Measurements from ENCODE around the gene TAS2R20. TPM values are rescaled to one million over a fixed set of nuclear protein-coding genes. Genes with fewer than 3 reads are reported as not detected.

TAS2R20 gene
- total and polyA plus RNA-seq, 10 of the 15 experiments (the other 5 are each of a cell fraction or from before 2014, with no cell fraction given) = 0.07 to 3.9 (median 0.65) TPM

- DNase-seq (ENCODE audit: low read depth, low spot score) (no peak), ATAC-seq (no peak), FAIRE-seq (no peak)
- intact Hi-C loops (cut with micrococcal nuclease; ENCODE audit: unreplicated experiment) = no loop called here
- SMC1A ChIA-PET (ENCODE audit: uncharacterized antibody, unreplicated experiment) = interaction anchor here (0.9 to 1.3 kb wide), 3 partner anchors 15 to 164 kb away, joined by 3 read pairs; no protein-coding TSS in a partner anchor
- BruUV-seq (replicated peaks) = no TSS peak
- H3K4me2 ChIP-seq (ENCODE audit: control insufficient read depth, insufficient read depth) = no peak overlapping the region
- no peaks in the 10 kb centered on the region for H3K36me3 ChIP-seq (ENCODE audit: control insufficient read depth in 2 of 2, insufficient read depth in 2 of 2, low read length in 1 of 2)
- no peaks in the 10 kb centered on the region for H3K4me1 ChIP-seq (ENCODE audit: control insufficient read depth, insufficient read depth, low read length)
- H2AFZ ChIP-seq (ENCODE audit: control insufficient read depth, low read depth, low read length) = no peak overlapping the region
- 100% methylated on average over 1 of the region's 1 CpG for WGBS (ENCODE audit: insufficient coverage, insufficient replicate concordance, low lambda C conversion rate, missing lambda C conversion rate)
- RAD21 ChIA-PET (ENCODE audit: unreplicated experiment) = no interaction called here
- POLR2A ChIA-PET = no interaction called here
- no peak for TF ChIP-seq SMC3 (IDR thresholded peaks at IDR 0.05; ENCODE audit: borderline replicate concordance, low read length)
- no peak for TF ChIP-seq CBX3 (IDR thresholded peaks at IDR 0.05; ENCODE audit: borderline replicate concordance, low read depth)
- no peak for TF ChIP-seq MTA3 (IDR thresholded peaks at IDR 0.05; ENCODE audit: borderline replicate concordance, low read length)
- no peak for TF ChIP-seq PML (IDR thresholded peaks at IDR 0.05; ENCODE audit: low read length)
- no peak for TF ChIP-seq TCF12 (IDR thresholded peaks at IDR 0.05; ENCODE audit: low read depth, low read length)
- no peak for TF ChIP-seq GABPA (IDR thresholded peaks at IDR 0.05; ENCODE audit: low read depth)
- TF ChIP-seq ZNF622 (IDR thresholded peaks at IDR 0.05) = no peak
- TF ChIP-seq NR2C1 (IDR thresholded peaks at IDR 0.05) = no peak
- TF ChIP-seq BACH1 (IDR thresholded peaks at IDR 0.05; ENCODE audit: borderline replicate concordance) = no peak
- no peak for TF ChIP-seq EED (IDR thresholded peaks at IDR 0.05; ENCODE audit: low read depth)
- no peak for TF ChIP-seq CREB1 (IDR thresholded peaks at IDR 0.05; ENCODE audit: low read depth)
- TF ChIP-seq NFYB (IDR thresholded peaks at IDR 0.05; ENCODE audit: insufficient read depth, low read depth, low read length) = no peak
- TF ChIP-seq KAT2A (conservative IDR thresholded peaks at IDR 0.05; ENCODE audit: control insufficient read depth, low read depth, low read length) = no peak
- H4K20me1 ChIP-seq (ENCODE audit: control insufficient read depth, insufficient read depth) = no peaks in the 10 kb centered on the region
- CTCF ChIA-PET = interaction anchor here (0.6 kb wide), 1 partner anchor 83 kb away, joined by 3 read pairs; no protein-coding TSS in a partner anchor
- H3K9me3 ChIP-seq (replicated peaks; ENCODE audit: control insufficient read depth, insufficient read depth, low read length) = no peaks in the 10 kb centered on the region
- no peaks in the 10 kb centered on the region for H3K79me2 ChIP-seq (ENCODE audit: control insufficient read depth, insufficient read depth, low read length)
- H3K27me3 ChIP-seq (replicated peaks in 1 of 2; ENCODE audit: control insufficient read depth in 2 of 2, insufficient read depth in 2 of 2, low read length in 1 of 2) = no peaks in the 10 kb centered on the region
- no peak overlapping the region for H3K27ac ChIP-seq (ENCODE audit: control insufficient read depth, insufficient read depth)
- in situ Hi-C loops (cut with MboI) = no loop called here
- H3K4me3 ChIP-seq = no peak overlapping the region
- H3K9ac ChIP-seq (ENCODE audit: control insufficient read depth, insufficient read depth, low read length) = no peak overlapping the region
Observed at GRCh38 chr12:11007608-11008007, 9.5 kb upstream of the TAS2R20 start.

All from GM12878 (cell line).